CD14-positive monocyte (primary cell): ENCODE measurements around the gene MIEF1. TPM values are rescaled to one million over a fixed set of nuclear protein-coding genes. Genes with fewer than 3 reads are reported as not detected.

ENCODE experiments used
- DNase-seq, 3 donors: peaks; one replicate each; pipeline ENCODE4 v3.0.0-alpha.2; 2011 to 2022
- H2AFZ ChIP-seq: 2 replicates; pipeline ENCODE4 v1.6.0; 2012; ENCODE audit warnings: mild to moderate bottlenecking, low read depth, low read length, inconsistent platforms; ENCODE audit not compliant: insufficient read depth, poor library complexity, severe bottlenecking
- H3K27ac ChIP-seq, 2 donors: 1 replicate in 1 of 2; 2 replicates in 1 of 2; pipeline ENCODE4 v1.5.1; 2012 to 2013; ENCODE audit warnings: low read length in 2 of 2, control low read depth in 1 of 2, inconsistent platforms in 1 of 2, low read depth in 1 of 2, mild to moderate bottlenecking in 1 of 2
- H3K27me3 ChIP-seq, 2 donors: one replicate each; pipeline versions ENCODE4 v1.6.0 to v1.6.1; 2011 to 2013; ENCODE audit warnings: low read length in 2 of 2; ENCODE audit not compliant: control insufficient read depth in 2 of 2, insufficient read depth in 2 of 2
- H3K36me3 ChIP-seq, 2 donors: replicated peaks in 1 of 2; 1 replicate in 1 of 2; 2 replicates in 1 of 2; pipeline versions ENCODE4 v1.5.1 to v1.6.1; 2012 to 2013; ENCODE audit warnings: low read length in 2 of 2, control low read depth in 1 of 2, inconsistent platforms in 1 of 2, mild to moderate bottlenecking in 1 of 2; ENCODE audit not compliant: insufficient read depth in 2 of 2, control insufficient read depth in 1 of 2
- H3K4me1 ChIP-seq, 2 donors: 1 replicate in 1 of 2; 2 replicates in 1 of 2; pipeline versions ENCODE4 v1.5.1 to v1.6.1; 2012 to 2013; ENCODE audit warnings: low read length in 2 of 2, control low read depth in 1 of 2, inconsistent platforms in 1 of 2, mild to moderate bottlenecking in 1 of 2, moderate library complexity in 1 of 2; ENCODE audit not compliant: insufficient read depth in 2 of 2, control insufficient read depth in 1 of 2
- H3K4me2 ChIP-seq: replicated peaks from 2 replicates; pipeline ENCODE3; 2012; ENCODE audit warnings: low read length, moderate library complexity, mild to moderate bottlenecking; ENCODE audit not compliant: poor library complexity, severe bottlenecking; ENCODE audit errors: extremely low read depth
- H3K4me3 ChIP-seq, 3 experiments: fragments of 200-600 bp in 1 of 3; sonication (generic) in 1 of 3; replicated peaks in 1 of 3; 1 replicate in 2 of 3; 2 replicates in 1 of 3; pipeline ENCODE4 v1.5.1; 2011 to 2013; ENCODE audit warnings: low read length in 3 of 3, mild to moderate bottlenecking in 3 of 3, control low read depth in 2 of 3, low read depth in 2 of 3, inconsistent platforms in 1 of 3, moderate library complexity in 1 of 3
- H3K79me2 ChIP-seq: 2 replicates; pipeline ENCODE4 v1.6.0; 2012; ENCODE audit warnings: mild to moderate bottlenecking, control low read depth, inconsistent platforms, low read length, moderate library complexity; ENCODE audit not compliant: insufficient read depth
- H3K9ac ChIP-seq: 2 replicates; pipeline ENCODE4 v1.6.0; 2017; ENCODE audit warnings: low read length, mild to moderate bottlenecking; ENCODE audit not compliant: insufficient read depth, poor library complexity, severe bottlenecking
- H3K9me3 ChIP-seq, 2 donors: replicated peaks in 1 of 2; 1 replicate in 1 of 2; 2 replicates in 1 of 2; pipeline versions ENCODE4 v1.5.1 to v1.6.1; 2012 to 2013; ENCODE audit warnings: low read length in 2 of 2, control low read depth in 1 of 2; ENCODE audit not compliant: control insufficient read depth in 1 of 2, insufficient read depth in 1 of 2
- H4K20me1 ChIP-seq: 2 replicates; pipeline ENCODE4 v1.6.0; 2012; ENCODE audit warnings: mild to moderate bottlenecking, low read length, control low read depth, moderate library complexity; ENCODE audit not compliant: insufficient read depth
- H3K27ac Mint-ChIP-seq, 7 donors: one replicate each; pipeline ENCODE4 v1.8.0; 2020; ENCODE audit warnings: mild to moderate bottlenecking in 7 of 7, mixed read lengths in 7 of 7, moderate library complexity in 6 of 7, inconsistent platforms in 2 of 7
- H3K27me3 Mint-ChIP-seq, 3 donors: one replicate each; pipeline ENCODE4 v1.8.0; 2021 to 2022; ENCODE audit warnings: low read depth in 3 of 3, mild to moderate bottlenecking in 3 of 3, mixed read lengths in 3 of 3, moderate library complexity in 3 of 3, inconsistent platforms in 1 of 3
- H3K36me3 Mint-ChIP-seq, 2 donors: one replicate each; pipeline ENCODE4 v1.8.0; 2020; ENCODE audit warnings: mixed read lengths in 2 of 2, inconsistent platforms in 1 of 2, mild to moderate bottlenecking in 1 of 2
- H3K4me1 Mint-ChIP-seq: one replicate; pipeline ENCODE4 v1.8.0; 2020; ENCODE audit warnings: mild to moderate bottlenecking, mixed read lengths
- H3K4me3 Mint-ChIP-seq, 2 donors: one replicate each; pipeline ENCODE4 v1.8.0; 2020; ENCODE audit warnings: mild to moderate bottlenecking in 2 of 2, mixed read lengths in 2 of 2, moderate library complexity in 1 of 2
- H3K9me3 Mint-ChIP-seq, 7 donors: one replicate each; pipeline ENCODE4 v1.8.0; 2020 to 2022; ENCODE audit warnings: mixed read lengths in 7 of 7, mild to moderate bottlenecking in 6 of 7, moderate library complexity in 6 of 7, inconsistent platforms in 2 of 7
- CTCF ChIP-seq: fragments of 200-600 bp; IDR thresholded peaks from one replicate; pipeline ENCODE4 v1.8.0; 2022; ENCODE audit warnings: antibody characterized with exemption, mild to moderate bottlenecking
- WGBS: methylation state at CpG from one replicate; pipeline ENCODE4 v1.1.5; 2013; ENCODE audit warnings: missing lambda C conversion rate; ENCODE audit not compliant: insufficient coverage; 5-methylcytosine and 5-hydroxymethylcytosine counted together
- intact Hi-C, 2 donors: fragments of 100-400 bp; cut with micrococcal nuclease; formaldehyde crosslinking; loops; one replicate each; pipeline versions ENCODE4 v1.15.0 to v1.15.1; 2023
- polyA plus RNA-seq, 3 donors: library from polyadenylated mRNA; depleted of rRNA in 1 of 3; unstranded in 2 of 3; stranded (reverse) in 1 of 3; fragments of 300-500 nt in 2 of 3; fragments of >200 nt in 1 of 3; fragmentation: Illumina TruSeq in 2 of 3; gene quantifications; 1 replicate in 2 of 3; 2 replicates in 1 of 3; pipeline ENCODE4 v1.2.3, GENCODE V29; 2012 to 2021

MIEF1 gene
- polyA plus RNA-seq, 3 donors, result 9.4 to 14.0 (median 13.3) TPM

- Histone ChIP-seq H3K36me3 (no peaks in the 10 kb centered on the region), H2AFZ (peak overlapping the region; percentile 36), H3K79me2 (no peaks in the 10 kb centered on the region), H3K4me2 (no peak overlapping the region), H4K20me1 (no peaks in the 10 kb centered on the region), H3K9ac (no peak overlapping the region), H3K9me3 (no peaks in the 10 kb centered on the region), H3K4me1 (peaks cover 20 to 34% of the 10 kb centered on the region in 2 donors), H3K27ac (peak overlapping the region; percentile 80 to 84), H3K4me3 (no peak overlapping the region), H3K27me3 (no peaks in the 10 kb centered on the region)
- intact Hi-C loops, result no loop called here
- peak; percentile 57 to 78 (median 69) for DNase-seq
- peak overlapping the region; percentile 25 to 92 (median 76) for H3K27ac Mint-ChIP-seq
- no peaks in the 10 kb centered on the region for H3K36me3 Mint-ChIP-seq
- peaks cover 3 to 6% (median 5%) of the 10 kb centered on the region in 3 donors for H3K27me3 Mint-ChIP-seq
- no peaks in the 10 kb centered on the region for H3K9me3 Mint-ChIP-seq
- peak; percentile 88 for TF ChIP-seq CTCF
- H3K4me1 Mint-ChIP-seq, result peaks cover 33% of the 10 kb centered on the region
- no peak overlapping the region for H3K4me3 Mint-ChIP-seq
- 51% methylated on average over 11 of the region's 13 CpGs for WGBS
Observed at GRCh38 chr22:39496131-39496838, 5.8 kb upstream of the MIEF1 start.

- H3K27ac Mint-ChIP-seq, result no peak overlapping the region
- H3K36me3 ChIP-seq, result no peaks in the 10 kb centered on the region
- no peak overlapping the region for H3K4me2 ChIP-seq
- TF ChIP-seq CTCF, result no peak
- no peak overlapping the region for H3K27ac ChIP-seq
- DNase-seq, result no peak
- H3K9ac ChIP-seq, result no peak overlapping the region
- H3K79me2 ChIP-seq, result peaks cover 3% of the 10 kb centered on the region
- peaks cover 24 to 42% of the 10 kb centered on the region in 2 donors for H3K4me1 ChIP-seq
- no peak overlapping the region for H2AFZ ChIP-seq
- intact Hi-C loops, result no loop called here
- H3K4me3 Mint-ChIP-seq, result no peak overlapping the region
- no peaks in the 10 kb centered on the region for H4K20me1 ChIP-seq
- H3K4me1 Mint-ChIP-seq, result peaks cover 37% of the 10 kb centered on the region
- peaks cover 3 to 6% (median 5%) of the 10 kb centered on the region in 3 donors for H3K27me3 Mint-ChIP-seq
- H3K4me3 ChIP-seq, result no peak overlapping the region
- no peaks in the 10 kb centered on the region for H3K9me3 ChIP-seq
- H3K9me3 Mint-ChIP-seq, result no peaks in the 10 kb centered on the region
- 100% methylated on average over 4 of the region's 8 CpGs for WGBS
- H3K27me3 ChIP-seq, result no peaks in the 10 kb centered on the region
- no peaks in the 10 kb centered on the region for H3K36me3 Mint-ChIP-seq
Observed at GRCh38 chr22:39497429-39497828, 4.7 kb upstream of the MIEF1 start.
